Thyroid gland (tissue), 4 donors: Measurements from ENCODE around the gene NMRAL1. TPM values are rescaled to one million over a fixed set of nuclear protein-coding genes. Genes with fewer than 3 reads are reported as not detected.

Source experiments
- DNase-seq, 2 donors: peaks; one replicate each; pipeline ENCODE4 v3.0.0-alpha.2; 2019
- H3K27ac ChIP-seq, 3 donors: fragments of 200-600 bp; sonication (generic); 1 replicate in 2 of 3; 2 replicates in 1 of 3; pipeline ENCODE4 v1.5.1; 2016 to 2019; ENCODE audit warnings: mild to moderate bottlenecking in 1 of 3, moderate library complexity in 1 of 3
- H3K27me3 ChIP-seq: fragments of 200-600 bp; sonication (generic); one replicate; pipeline ENCODE4 v1.5.1; 2019
- H3K36me3 ChIP-seq, 2 donors: fragments of 200-600 bp; sonication (generic); one replicate each; pipeline ENCODE4 v1.5.1; 2016 to 2019
- H3K4me1 ChIP-seq, 2 donors: fragments of 200-600 bp; sonication (generic); one replicate each; pipeline ENCODE4 v1.5.1; 2017 to 2019
- H3K4me3 ChIP-seq, 3 donors: fragments of 200-600 bp; sonication (generic); replicated peaks in 1 of 3; 1 replicate in 2 of 3; 2 replicates in 1 of 3; pipeline ENCODE4 v1.5.1; 2016; ENCODE audit warnings: mild to moderate bottlenecking in 1 of 3
- H3K9me3 ChIP-seq: fragments of 200-600 bp; sonication (generic); one replicate; pipeline ENCODE4 v1.5.1; 2017
- CTCF ChIP-seq, 6 experiments: fragments of 200-600 bp in 3 of 6; fragments of 450-650 bp in 3 of 6; sonication (generic) in 3 of 6; IDR thresholded peaks; one replicate each; pipeline ENCODE4 v1.5.1; 2016 to 2019; ENCODE audit warnings: antibody characterized with exemption in 6 of 6, mild to moderate bottlenecking in 2 of 6, inconsistent platforms in 1 of 6, moderate library complexity in 1 of 6
- POLR2A ChIP-seq, 2 donors: fragments of 450-650 bp; IDR thresholded peaks; one replicate each; pipeline ENCODE4 v1.6.1; 2017; ENCODE audit warnings: antibody characterized with exemption in 2 of 2, mild to moderate bottlenecking in 2 of 2, moderate library complexity in 1 of 2
- WGBS, 2 donors: methylation state at CpG; one replicate each; pipeline ENCODE4 v1.1.5; 2017; 5-methylcytosine and 5-hydroxymethylcytosine counted together
- intact Hi-C: fragments of 100-400 bp; cut with DNase I; formaldehyde crosslinking; loops from one replicate; pipeline ENCODE4 v1.15.1; 2023
- total RNA-seq, 4 donors: library from RNA; depleted of rRNA; stranded (reverse); fragments of >200 nt; gene quantifications; one replicate each; pipeline ENCODE4 v1.2.3, GENCODE V29; 2016

NMRAL1 gene
- total RNA-seq, 4 donors from 2014 or later, result 40.0 to 88.8 (median 57.6) TPM

- 70 to 71% methylated on average over 10 to 11 of the region's 12 CpGs for WGBS, 2 donors
- DNase-seq, result no peak
- TF ChIP-seq CTCF (IDR thresholded peaks at IDR 0.05) (peak in 4 of 6 experiments; percentile 25 to 59 (median 56)), POLR2A (IDR thresholded peaks at IDR 0.05) (no peak)
- Histone ChIP-seq H3K4me3 (no peak overlapping the region), H3K36me3 (no peaks in the 10 kb centered on the region), H3K9me3 (no peaks in the 10 kb centered on the region), H3K4me1 (peaks cover 0 to 26% of the 10 kb centered on the region in 2 donors), H3K27me3 (no peaks in the 10 kb centered on the region), H3K27ac (no peak overlapping the region)
- intact Hi-C loops, result no loop called here
These were observed 43.6 kb upstream of the NMRAL1 start for GRCh38 chr16:4517812-4518680.

GRCh38 chr16:4515611-4516233 lies 41.3 kb upstream of the NMRAL1 start:
- DNase-seq, result no peak
- WGBS, 2 donors, result 65 to 69% methylated on average over 5 of the region's 5 CpGs
- H3K27ac ChIP-seq, result peak overlapping the region in 2 of 3 donors; percentile 49 to 50
- no peaks in the 10 kb centered on the region for H3K9me3 ChIP-seq
- no peaks in the 10 kb centered on the region for H3K27me3 ChIP-seq
- peaks cover 9 to 11% of the 10 kb centered on the region in 2 donors for H3K36me3 ChIP-seq
- H3K4me1 ChIP-seq, result peaks cover 0 to 26% of the 10 kb centered on the region in 2 donors
- TF ChIP-seq CTCF (IDR thresholded peaks at IDR 0.05) (no peak), POLR2A (IDR thresholded peaks at IDR 0.05) (no peak)
- H3K4me3 ChIP-seq, result no peak overlapping the region
- intact Hi-C loops, result no loop called here

- peak overlapping the region in 2 of 3 donors; percentile 40 to 49 for H3K27ac ChIP-seq
- no peaks in the 10 kb centered on the region for H3K9me3 ChIP-seq
- no peak for DNase-seq
- intact Hi-C loops, result loop anchor here (5.0 kb wide), 1 partner anchor 33 kb away; no protein-coding TSS in a partner anchor
- 58 to 66% methylated on average over 6 to 7 of the region's 7 CpGs for WGBS, 2 donors
- TF ChIP-seq POLR2A (IDR thresholded peaks at IDR 0.05) (no peak), CTCF (IDR thresholded peaks at IDR 0.05) (no peak)
- H3K36me3 ChIP-seq, result peaks cover 18 to 19% of the 10 kb centered on the region in 2 donors
- H3K4me1 ChIP-seq, result peaks cover 0 to 26% of the 10 kb centered on the region in 2 donors
- H3K27me3 ChIP-seq, result no peaks in the 10 kb centered on the region
- H3K4me3 ChIP-seq, result no peak overlapping the region
These were observed 40.2 kb upstream of the NMRAL1 start for GRCh38 chr16:4514606-4515005.

GRCh38 chr16:4513881-4514280 lies 39.5 kb upstream of the NMRAL1 start:
- 92 to 96% methylated on average over 3 to 7 of the region's 7 CpGs for WGBS, 2 donors
- DNase-seq, result no peak
- Histone ChIP-seq H3K4me3 (no peak overlapping the region), H3K27ac (peak overlapping the region in 2 of 3 donors; percentile 40 to 49), H3K9me3 (no peaks in the 10 kb centered on the region), H3K36me3 (peaks cover 18 to 26% of the 10 kb centered on the region in 2 donors), H3K27me3 (no peaks in the 10 kb centered on the region), H3K4me1 (peaks cover 0 to 26% of the 10 kb centered on the region in 2 donors)
- intact Hi-C loops, result loop anchor here (5.0 kb wide), 1 partner anchor 33 kb away; no protein-coding TSS in a partner anchor
- TF ChIP-seq CTCF (IDR thresholded peaks at IDR 0.05) (no peak), POLR2A (IDR thresholded peaks at IDR 0.05) (no peak)
